Measurements from ENCODE around the gene ACBD4. TPM values are rescaled to one million over a fixed set of nuclear protein-coding genes. Genes with fewer than 3 reads are reported as not detected.
A peak's percentile ranks its signal among the peaks of the same experiment; 100 is the strongest.

The ACBD4 gene
- total and polyA plus RNA-seq, 2 of the 13 experiments (the other 11 are each of a cell fraction or from before 2014, with no cell fraction given): 16.1 to 26.9 TPM

GRCh38 chr17:45127548-45128300, 7.8 kb upstream of the ACBD4 start (continued):
- no peak for TF ChIP-seq GLMP (CRISPR knock-in tag; IDR thresholded peaks at IDR 0.05; ENCODE audit: borderline replicate concordance)
- TF ChIP-seq HDAC6 (IDR thresholded peaks at IDR 0.05; ENCODE audit: low read depth, low read length): no peak
- no peak for TF ChIP-seq ZNF205 (CRISPR knock-in tag; IDR thresholded peaks at IDR 0.05)
- TF ChIP-seq ZNF737 (CRISPR knock-in tag; IDR thresholded peaks at IDR 0.05; ENCODE audit: borderline replicate concordance): no peak
- TF ChIP-seq ZNF274 (CRISPR knock-in tag; IDR thresholded peaks at IDR 0.05): 0 out of 2 replicates have a peak, but pooled peaks have one; percentile 17
- no peak for TF ChIP-seq ZNF589 (CRISPR knock-in tag; conservative IDR thresholded peaks at IDR 0.05)
- no peak for TF ChIP-seq SATB2 (CRISPR knock-in tag; IDR thresholded peaks at IDR 0.05)
- no peak for TF ChIP-seq NFIB (CRISPR knock-in tag; IDR thresholded peaks at IDR 0.05; ENCODE audit: borderline replicate concordance)
- no peak for TF ChIP-seq ZNF318 (CRISPR knock-in tag; IDR thresholded peaks at IDR 0.05)
- no peak for TF ChIP-seq BCLAF1 (IDR thresholded peaks at IDR 0.05)
- no peak for TF ChIP-seq PAWR (CRISPR knock-in tag; IDR thresholded peaks at IDR 0.05; ENCODE audit: borderline replicate concordance)
- no peak for TF ChIP-seq CSRNP1 (CRISPR knock-in tag; IDR thresholded peaks at IDR 0.05)
- TF ChIP-seq ZNF576 (CRISPR knock-in tag; IDR thresholded peaks at IDR 0.05): no peak
- no peak for TF ChIP-seq ZNF101 (CRISPR knock-in tag; IDR thresholded peaks at IDR 0.05; ENCODE audit: borderline replicate concordance, low read depth)
